GM18517 (cell line): ENCODE results near the gene MAST2.
"Not testable (repeated sequence)": the region's sequence is repeated elsewhere in the genome, so short reads cannot be mapped to it uniquely, and the experiment has no call there.

ENCODE experiments used
- ATAC-seq: cut with Tn5 transposase; IDR thresholded peaks from one replicate; pipeline ENCODE4 v1.9.1; 2021; ENCODE audit warnings: mild to moderate bottlenecking, moderate library complexity; ENCODE audit not compliant: unreplicated experiment

MAST2 gene

GRCh38 chr1:45809761-45810160 lies 6.3 kb downstream of the MAST2 start:
- ATAC-seq = no peak

GRCh38 chr1:45814776-45815175 lies 11.4 kb downstream of the MAST2 start:
- ATAC-seq = no peak

GRCh38 chr1:45815667-45816458 lies 12.5 kb downstream of the MAST2 start:
- no peak for ATAC-seq

- no peak for ATAC-seq
These were observed 16.8 kb downstream of the MAST2 start for GRCh38 chr1:45820173-45820572.

- ATAC-seq = no peak
These were observed 17.4 kb downstream of the MAST2 start for GRCh38 chr1:45820788-45821187.

GRCh38 chr1:45822644-45823043 lies 19.2 kb downstream of the MAST2 start:
- ATAC-seq = no peak

GRCh38 chr1:45824607-45825006 lies 21.2 kb downstream of the MAST2 start:
- no peak for ATAC-seq

GRCh38 chr1:45827256-45827655 lies 23.8 kb downstream of the MAST2 start:
- no peak for ATAC-seq

GRCh38 chr1:45828841-45829240 lies 25.4 kb downstream of the MAST2 start:
- no peak for ATAC-seq

GRCh38 chr1:45833361-45833760 lies 29.9 kb downstream of the MAST2 start:
- no peak for ATAC-seq

- ATAC-seq = no peak
These were observed 31.3 kb downstream of the MAST2 start for GRCh38 chr1:45834689-45835088.

- ATAC-seq = no peak
These were observed 33.0 kb downstream of the MAST2 start for GRCh38 chr1:45836451-45836850.

- ATAC-seq = not testable (repeated sequence)
These were observed 33.4 kb downstream of the MAST2 start for GRCh38 chr1:45836861-45837260.

GRCh38 chr1:45838322-45838721 lies 34.9 kb downstream of the MAST2 start:
- not testable (repeated sequence) for ATAC-seq

GRCh38 chr1:45840704-45841103 lies 37.3 kb downstream of the MAST2 start:
- peak; percentile 49 for ATAC-seq

GRCh38 chr1:45842786-45843185 lies 39.4 kb downstream of the MAST2 start:
- ATAC-seq = no peak

GRCh38 chr1:45843474-45843905 lies 40.1 kb downstream of the MAST2 start:
- no peak for ATAC-seq

- not testable (repeated sequence) for ATAC-seq
These were observed 40.6 kb downstream of the MAST2 start for GRCh38 chr1:45844000-45844399.

GRCh38 chr1:45846931-45847330 lies 43.5 kb downstream of the MAST2 start:
- ATAC-seq = no peak

- ATAC-seq = no peak
These were observed 44.7 kb downstream of the MAST2 start for GRCh38 chr1:45848097-45848496.

- no peak for ATAC-seq
These were observed 45.3 kb downstream of the MAST2 start for GRCh38 chr1:45848714-45849113.

- ATAC-seq = no peak
These were observed 46.6 kb downstream of the MAST2 start for GRCh38 chr1:45850017-45850416.

GRCh38 chr1:45854724-45855123 lies 51.3 kb downstream of the MAST2 start:
- no peak for ATAC-seq
